Esophagus muscularis mucosa (tissue), 4 donors: Measurements from ENCODE around the gene NCOA3. TPM values are rescaled to one million over a fixed set of nuclear protein-coding genes. Genes with fewer than 3 reads are reported as not detected.

Source experiments
- DNase-seq: peaks from one replicate; pipeline ENCODE4 v3.0.0-alpha.2; 2017; ENCODE audit errors: extremely low spot score
- H3K27ac ChIP-seq, 4 donors: fragments of 200-600 bp; sonication (generic); replicated peaks in 1 of 4; 1 replicate in 3 of 4; 2 replicates in 1 of 4; pipeline ENCODE4 v1.5.1; 2016 to 2019; ENCODE audit warnings: mild to moderate bottlenecking in 1 of 4
- H3K27me3 ChIP-seq, 4 donors: fragments of 200-600 bp; sonication (generic); one replicate each; pipeline versions ENCODE4 v1.5.1 to v1.6.0; 2016 to 2019
- H3K36me3 ChIP-seq, 4 donors: fragments of 200-600 bp; sonication (generic); one replicate each; pipeline ENCODE4 v1.5.1; 2016 to 2019
- H3K4me1 ChIP-seq, 4 donors: fragments of 200-600 bp; sonication (generic); one replicate each; pipeline ENCODE4 v1.5.1; 2016 to 2019
- H3K4me3 ChIP-seq, 4 donors: fragments of 200-600 bp; sonication (generic); 1 replicate in 2 of 4; 2 replicates in 2 of 4; pipeline ENCODE4 v1.5.1; 2016 to 2019; ENCODE audit warnings: mild to moderate bottlenecking in 4 of 4, moderate library complexity in 1 of 4
- H3K9me3 ChIP-seq, 4 donors: fragments of 200-600 bp; sonication (generic); 1 replicate in 3 of 4; 2 replicates in 1 of 4; pipeline ENCODE4 v1.5.1; 2016 to 2019
- CTCF ChIP-seq, 3 experiments: fragments of 200-600 bp in 2 of 3; fragments of 450-650 bp in 1 of 3; sonication (generic) in 2 of 3; IDR thresholded peaks; one replicate each; pipeline ENCODE4 v1.5.1; 2017 to 2019; ENCODE audit warnings: antibody characterized with exemption in 3 of 3, mild to moderate bottlenecking in 2 of 3, moderate library complexity in 1 of 3
- EP300 ChIP-seq: sonication (generic); formaldehyde crosslinking; IDR thresholded peaks from one replicate; pipeline ENCODE4 v1.6.1; 2017; ENCODE audit warnings: antibody characterized with exemption
- POLR2A ChIP-seq: fragments of 450-650 bp; IDR thresholded peaks from one replicate; pipeline ENCODE4 v1.6.1; 2017; ENCODE audit warnings: antibody characterized with exemption, moderate library complexity, mild to moderate bottlenecking, low read depth
- POLR2AphosphoS5 ChIP-seq, 2 donors: sonication (generic); formaldehyde crosslinking; IDR thresholded peaks; one replicate each; pipeline ENCODE4 v1.6.1; 2017; ENCODE audit warnings: antibody characterized with exemption in 2 of 2
- WGBS: methylation state at CpG from one replicate; pipeline ENCODE4 v1.1.5; 2018; 5-methylcytosine and 5-hydroxymethylcytosine counted together
- intact Hi-C: fragments of 100-400 bp; cut with DNase I; formaldehyde crosslinking; loops from one replicate; pipeline ENCODE4 v1.15.1; 2023
- total RNA-seq, 4 donors: library from RNA; depleted of rRNA; stranded (reverse); fragments of >200 nt; gene quantifications; one replicate each; pipeline versions ENCODE4 v1.1.0 to v1.2.1, GENCODE V29; 2016

The NCOA3 gene
- total RNA-seq, 4 donors from 2014 or later = 25.7 to 51.4 (median 35.8) TPM

- H3K4me3 ChIP-seq = no peak overlapping the region
- H3K27me3 ChIP-seq = no peaks in the 10 kb centered on the region
- peaks cover 0 to 11% (median 6%) of the 10 kb centered on the region in 4 donors for H3K4me1 ChIP-seq
- no peak overlapping the region for H3K27ac ChIP-seq
- intact Hi-C loops = loop anchor here (5.0 kb wide), 1 partner anchor 948 kb away; no protein-coding TSS in a partner anchor
- 86% methylated on average over 13 of the region's 14 CpGs for WGBS
- no peaks in the 10 kb centered on the region for H3K9me3 ChIP-seq
- peaks cover 11 to 78% (median 48%) of the 10 kb centered on the region in 4 donors for H3K36me3 ChIP-seq
- DNase-seq = no peak
- TF ChIP-seq POLR2AphosphoS5 (IDR thresholded peaks at IDR 0.05) = no peak
- no peak for TF ChIP-seq CTCF (IDR thresholded peaks at IDR 0.05)
- TF ChIP-seq POLR2A = no peak
- no peak for TF ChIP-seq EP300
These were observed 173.0 kb downstream of the NCOA3 start for GRCh38 chr20:47674686-47675085.

GRCh38 chr20:47675190-47676142, 173.8 kb downstream of the NCOA3 start:
- intact Hi-C loops = loop anchor here (5.0 kb wide), 1 partner anchor 947 kb away; no protein-coding TSS in a partner anchor
- Histone ChIP-seq H3K27ac (no peak overlapping the region), H3K4me1 (peaks cover 0 to 11% (median 6%) of the 10 kb centered on the region in 4 donors), H3K9me3 (no peaks in the 10 kb centered on the region), H3K36me3 (peaks cover 11 to 71% (median 51%) of the 10 kb centered on the region in 4 donors), H3K27me3 (no peaks in the 10 kb centered on the region), H3K4me3 (no peak overlapping the region)
- WGBS = 81% methylated on average over 16 of the region's 16 CpGs
- no peak for TF ChIP-seq POLR2A
- TF ChIP-seq POLR2AphosphoS5 (IDR thresholded peaks at IDR 0.05) = no peak
- TF ChIP-seq CTCF (IDR thresholded peaks at IDR 0.05) = no peak
- TF ChIP-seq EP300 = no peak
- DNase-seq = no peak

GRCh38 chr20:47676219-47676721, 174.6 kb downstream of the NCOA3 start:
- intact Hi-C loops = loop anchor here (5.0 kb wide), 1 partner anchor 946 kb away; no protein-coding TSS in a partner anchor
- 85% methylated on average over 19 of the region's 20 CpGs for WGBS
- TF ChIP-seq POLR2A (no peak), POLR2AphosphoS5 (IDR thresholded peaks at IDR 0.05) (no peak), EP300 (no peak), CTCF (IDR thresholded peaks at IDR 0.05) (no peak)

GRCh38 chr20:47676912-47677634, 175.4 kb downstream of the NCOA3 start:
- Histone ChIP-seq H3K36me3 (peaks cover 11 to 58% (median 45%) of the 10 kb centered on the region in 4 donors), H3K27me3 (no peaks in the 10 kb centered on the region), H3K27ac (no peak overlapping the region), H3K4me1 (peaks cover 10 to 26% (median 16%) of the 10 kb centered on the region in 4 donors), H3K4me3 (no peak overlapping the region), H3K9me3 (no peaks in the 10 kb centered on the region)
- 83% methylated on average over 13 of the region's 18 CpGs for WGBS
- TF ChIP-seq POLR2AphosphoS5 (IDR thresholded peaks at IDR 0.05) (no peak), POLR2A (no peak), CTCF (IDR thresholded peaks at IDR 0.05) (no peak), EP300 (no peak)
- intact Hi-C loops = loop anchor here (5.0 kb wide), 1 partner anchor 945 kb away; no protein-coding TSS in a partner anchor
- DNase-seq = no peak

More at GRCh38 chr20:47676219-47676721, 174.6 kb downstream of the NCOA3 start:
- Histone ChIP-seq H3K27ac (no peak overlapping the region), H3K4me1 (peaks cover 2 to 18% (median 8%) of the 10 kb centered on the region in 4 donors), H3K4me3 (no peak overlapping the region), H3K36me3 (peaks cover 11 to 66% (median 49%) of the 10 kb centered on the region in 4 donors), H3K27me3 (no peaks in the 10 kb centered on the region), H3K9me3 (no peaks in the 10 kb centered on the region)
- no peak for DNase-seq
